DND-41 (cell line): Measurements from ENCODE around the gene KSR1.

ENCODE experiments used
- ATAC-seq: fragments of 200-7000 bp; cut with Tn5 transposase; 3 replicates; pipeline ENCODE4 v1.9.1; 2021; ENCODE audit warnings: low read depth; ENCODE audit not compliant: insufficient read depth
- DNase-seq: peaks from one replicate; pipeline ENCODE4 v3.0.0-alpha.2; 2020
- H2AFZ ChIP-seq: 2 replicates; pipeline ENCODE4 v1.6.0; 2012; ENCODE audit warnings: low read depth, low read length
- H3K27ac ChIP-seq: 2 replicates; pipeline ENCODE4 v1.5.1; 2012; ENCODE audit warnings: low read length, inconsistent platforms
- H3K27me3 ChIP-seq: fragments of 200-600 bp; sonication (generic); 2 replicates; pipeline ENCODE4 v1.6.0; 2012; ENCODE audit warnings: low read length, mild to moderate bottlenecking, inconsistent platforms; ENCODE audit not compliant: insufficient read depth, poor library complexity
- H3K36me3 ChIP-seq: 2 replicates; pipeline ENCODE4 v1.5.1; 2012; ENCODE audit warnings: low read length, inconsistent platforms; ENCODE audit not compliant: insufficient read depth
- H3K4me1 ChIP-seq: 2 replicates; pipeline ENCODE4 v1.5.1; 2012; ENCODE audit warnings: mild to moderate bottlenecking, low read length; ENCODE audit not compliant: insufficient read depth
- H3K4me2 ChIP-seq: 2 replicates; pipeline ENCODE4 v1.6.0; 2012; ENCODE audit warnings: mild to moderate bottlenecking, moderate library complexity, low read length, inconsistent platforms; ENCODE audit not compliant: insufficient read depth
- H3K4me3 ChIP-seq, 2 experiments: fragments of 200-600 bp in 1 of 2; shearing (Covaris generic) in 1 of 2; 2 replicates each; pipeline ENCODE4 v1.5.1; 2012 to 2016; ENCODE audit warnings: inconsistent platforms in 2 of 2, low read length in 2 of 2, mild to moderate bottlenecking in 2 of 2, low read depth in 1 of 2, moderate library complexity in 1 of 2
- H3K79me2 ChIP-seq: 2 replicates; pipeline ENCODE4 v1.6.0; 2012; ENCODE audit warnings: low read length, inconsistent platforms; ENCODE audit not compliant: insufficient read depth
- H3K9ac ChIP-seq: 2 replicates; pipeline ENCODE4 v1.6.0; 2012; ENCODE audit warnings: low read depth, mild to moderate bottlenecking, inconsistent platforms, low read length, moderate library complexity
- H3K9me3 ChIP-seq: 2 replicates; pipeline ENCODE4 v1.5.1; 2012; ENCODE audit warnings: low read length, moderate library complexity, mild to moderate bottlenecking, inconsistent platforms; ENCODE audit not compliant: insufficient read depth, severe bottlenecking
- H4K20me1 ChIP-seq: 2 replicates; pipeline ENCODE4 v1.6.0; 2012; ENCODE audit warnings: low read length; ENCODE audit not compliant: insufficient read depth
- CTCF ChIP-seq: IDR thresholded peaks from 2 replicates; pipeline ENCODE4 v1.5.1; 2012; ENCODE audit warnings: borderline replicate concordance, low read length, moderate library complexity, mild to moderate bottlenecking; ENCODE audit not compliant: poor library complexity, severe bottlenecking; ENCODE audit errors: extremely low read depth
- EZH2 ChIP-seq: IDR thresholded peaks from 3 replicates; pipeline ENCODE4 v1.6.1; 2012; ENCODE audit warnings: borderline replicate concordance, low read depth, mild to moderate bottlenecking, moderate library complexity, low read length, inconsistent platforms; ENCODE audit not compliant: severe bottlenecking

The KSR1 gene

GRCh38 chr17:27518048-27518447 is 61.8 kb downstream of the KSR1 start:
- H3K4me2 ChIP-seq: no peak overlapping the region
- ATAC-seq: no peak
- no peaks in the 10 kb centered on the region for H3K27me3 ChIP-seq
- no peak overlapping the region for H3K27ac ChIP-seq
- TF ChIP-seq CTCF (no peak), EZH2 (no peak)
- no peak overlapping the region for H3K4me3 ChIP-seq
- no peaks in the 10 kb centered on the region for H3K79me2 ChIP-seq
- DNase-seq: no peak
- no peak overlapping the region for H2AFZ ChIP-seq
- no peak overlapping the region for H3K9ac ChIP-seq
- H3K36me3 ChIP-seq: no peaks in the 10 kb centered on the region
- H3K4me1 ChIP-seq: no peaks in the 10 kb centered on the region
- H3K9me3 ChIP-seq: no peaks in the 10 kb centered on the region
- H4K20me1 ChIP-seq: peaks cover 4% of the 10 kb centered on the region; the same call in 1 of the 2 replicates

- no peaks in the 10 kb centered on the region for H3K27me3 ChIP-seq
- no peaks in the 10 kb centered on the region for H3K36me3 ChIP-seq
- no peaks in the 10 kb centered on the region for H3K4me1 ChIP-seq
- no peak overlapping the region for H3K27ac ChIP-seq
- no peak overlapping the region for H3K9ac ChIP-seq
- no peak overlapping the region for H3K4me3 ChIP-seq
- H3K4me2 ChIP-seq: no peak overlapping the region
- TF ChIP-seq EZH2 (no peak), CTCF (no peak)
- H3K9me3 ChIP-seq: no peaks in the 10 kb centered on the region
- no peak for DNase-seq
- H2AFZ ChIP-seq: no peak overlapping the region
- H3K79me2 ChIP-seq: no peaks in the 10 kb centered on the region
- H4K20me1 ChIP-seq: peaks cover 4% of the 10 kb centered on the region; the same call in 1 of the 2 replicates
- ATAC-seq: no peak
Observed at GRCh38 chr17:27518545-27519521, 62.6 kb downstream of the KSR1 start.

GRCh38 chr17:27519550-27519949 is 63.3 kb downstream of the KSR1 start:
- no peak for ATAC-seq
- H3K9me3 ChIP-seq: no peaks in the 10 kb centered on the region
- no peak overlapping the region for H3K4me3 ChIP-seq
- H3K4me2 ChIP-seq: no peak overlapping the region
- H4K20me1 ChIP-seq: peaks cover 4% of the 10 kb centered on the region; the same call in 1 of the 2 replicates
- H3K79me2 ChIP-seq: no peaks in the 10 kb centered on the region
- H3K36me3 ChIP-seq: no peaks in the 10 kb centered on the region
- H3K27me3 ChIP-seq: no peaks in the 10 kb centered on the region
- no peak overlapping the region for H2AFZ ChIP-seq
- DNase-seq: no peak
- H3K4me1 ChIP-seq: no peaks in the 10 kb centered on the region
- TF ChIP-seq CTCF: no peak
- no peak for TF ChIP-seq EZH2
- no peak overlapping the region for H3K27ac ChIP-seq
- no peak overlapping the region for H3K9ac ChIP-seq
